B cell (primary cell): Measurements from ENCODE around the gene NANS.

Source experiments
- CTCF ChIP-seq: fragments of 200-600 bp; IDR thresholded peaks from one replicate; pipeline ENCODE4 v1.8.0; 2022; ENCODE audit warnings: antibody characterized with exemption, mild to moderate bottlenecking
- EZH2 ChIP-seq: IDR thresholded peaks from 2 replicates; pipeline ENCODE4 v1.6.1; 2012; ENCODE audit warnings: borderline replicate concordance, low read depth, mild to moderate bottlenecking, moderate library complexity, low read length; ENCODE audit not compliant: insufficient read depth, poor library complexity, severe bottlenecking

- TF ChIP-seq CTCF: no peak
- no peak for TF ChIP-seq EZH2
These were observed 45.4 kb upstream of the NANS start for GRCh38 chr9:98011122-98011521.
